Fibroblast of lung (primary cell): Measurements from ENCODE around the gene USH1C. TPM values are rescaled to one million over a fixed set of nuclear protein-coding genes. Genes with fewer than 3 reads are reported as not detected.

Experiments
- DNase-seq, 2 donors: peaks; one replicate each; pipeline versions ENCODE4 v3.0.0 to v3.0.0-alpha.2; 2010; ENCODE audit warnings: low read depth in 2 of 2
- H2AFZ ChIP-seq: 2 replicates; pipeline ENCODE4 v1.5.1; 2012; ENCODE audit warnings: low read length, control low read depth, inconsistent platforms
- H3K27ac ChIP-seq: 2 replicates; pipeline ENCODE4 v1.5.1; 2011; ENCODE audit warnings: low read length, control low read depth; ENCODE audit not compliant: insufficient read depth
- H3K27me3 ChIP-seq: 2 replicates; pipeline ENCODE4 v1.5.1; 2011; ENCODE audit warnings: mild to moderate bottlenecking, low read length; ENCODE audit not compliant: control insufficient read depth, insufficient read depth
- H3K36me3 ChIP-seq: 2 replicates; pipeline ENCODE4 v1.5.1; 2011; ENCODE audit warnings: low read length; ENCODE audit not compliant: control insufficient read depth, insufficient read depth
- H3K4me1 ChIP-seq: 2 replicates; pipeline ENCODE4 v1.5.1; 2011; ENCODE audit warnings: low read length; ENCODE audit not compliant: control insufficient read depth, insufficient read depth; ENCODE audit errors: extremely low read depth
- H3K4me2 ChIP-seq: 2 replicates; pipeline ENCODE4 v1.5.1; 2011; ENCODE audit warnings: low read length, control low read depth; ENCODE audit not compliant: insufficient read depth; ENCODE audit errors: extremely low read depth
- H3K4me3 ChIP-seq, 4 experiments: fragments of 200-600 bp in 1 of 4; sonication (generic) in 1 of 4; replicated peaks in 1 of 4; 2 replicates each; pipeline ENCODE4 v1.5.1; 2011 to 2016; ENCODE audit warnings: low read length in 4 of 4, low read depth in 3 of 4, mild to moderate bottlenecking in 3 of 4, control low read depth in 2 of 4, inconsistent platforms in 1 of 4, mixed read lengths in 1 of 4; ENCODE audit not compliant: insufficient read depth in 1 of 4; ENCODE audit errors: control extremely low read depth in 1 of 4
- H3K79me2 ChIP-seq: 2 replicates; pipeline ENCODE4 v1.5.1; 2012; ENCODE audit warnings: mild to moderate bottlenecking, low read length, inconsistent platforms; ENCODE audit not compliant: control insufficient read depth, insufficient read depth
- H3K9ac ChIP-seq: 2 replicates; pipeline ENCODE4 v1.5.1; 2011; ENCODE audit warnings: mild to moderate bottlenecking, low read length, control low read depth; ENCODE audit not compliant: insufficient read depth
- H3K9me3 ChIP-seq: 2 replicates; pipeline ENCODE4 v1.5.1; 2012; ENCODE audit warnings: low read depth, low read length; ENCODE audit not compliant: control insufficient read depth, insufficient read depth
- H4K20me1 ChIP-seq: 2 replicates; pipeline ENCODE4 v1.5.1; 2011; ENCODE audit warnings: low read length; ENCODE audit not compliant: control insufficient read depth, insufficient read depth; ENCODE audit errors: extremely low read depth
- EZH2 ChIP-seq: IDR thresholded peaks from 2 replicates; pipeline ENCODE4 v1.5.1; 2012; ENCODE audit warnings: low read length, control low read depth, mild to moderate bottlenecking; ENCODE audit errors: missing control alignments
- polyA plus RNA-seq, 2 donors: library from polyadenylated mRNA; depleted of rRNA in 1 of 2; stranded (reverse) in 1 of 2; unstranded in 1 of 2; fragments of >200 nt; gene quantifications; 2 replicates each; pipeline ENCODE4 v1.2.1, GENCODE V29; 2011 to 2012; ENCODE audit warnings: missing spikeins in 1 of 2
- total RNA-seq: library from RNA; depleted of rRNA; stranded (reverse); fragments of >200 nt; gene quantifications from 2 replicates; pipeline ENCODE4 v1.2.1, GENCODE V29; 2014
- TF ChIP-seq, protein P1 (sequence below), 2 donors: IDR thresholded peaks in 1 of 2; conservative IDR thresholded peaks in 1 of 2; 1 replicate in 1 of 2; 2 replicates in 1 of 2; pipeline ENCODE4 v1.5.1; 2011 to 2012; ENCODE audit warnings: low read length in 2 of 2, control low read depth in 1 of 2, inconsistent platforms in 1 of 2, low read depth in 1 of 2, mild to moderate bottlenecking in 1 of 2

USH1C gene
- total and polyA plus RNA-seq, 2 donors (not counting 1 experiment from before 2014, with no cell fraction given): not detected

DNA sequence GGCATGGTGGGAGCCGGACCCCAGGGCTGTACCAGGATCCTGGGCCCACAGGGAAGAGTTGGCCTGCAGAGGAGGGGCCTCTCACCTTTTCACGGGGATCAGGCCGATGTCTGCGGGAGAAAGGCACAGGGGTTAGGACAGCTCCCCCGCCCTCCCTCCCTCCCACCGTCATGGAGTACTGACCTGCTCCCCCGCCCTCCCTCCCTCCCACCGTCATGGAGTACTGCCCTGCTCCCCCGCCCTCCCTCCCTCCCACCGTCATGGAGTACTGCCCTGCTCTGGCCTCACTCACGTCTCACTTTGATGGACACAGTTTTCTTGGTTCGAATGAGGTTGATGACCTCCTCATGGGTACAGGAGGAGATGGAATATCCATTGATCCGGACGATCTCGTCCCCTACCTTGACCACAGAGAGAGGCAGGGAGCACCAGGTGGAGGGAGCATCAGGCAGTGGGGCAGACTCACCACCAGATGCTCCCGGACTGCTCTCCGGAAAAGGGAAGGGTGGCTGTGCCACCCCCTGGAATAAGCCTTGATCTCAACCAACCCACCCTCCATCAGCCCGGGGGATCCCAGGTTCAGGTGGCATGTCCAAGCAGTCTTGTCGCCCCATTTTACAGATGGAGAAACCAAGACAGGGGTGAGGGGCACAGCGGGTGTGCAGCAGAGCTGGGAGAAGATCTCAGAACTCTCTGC lies 17.1 kb downstream of the USH1C start:
- H3K4me3 ChIP-seq: no peak overlapping the region
- no peaks in the 10 kb centered on the region for H3K36me3 ChIP-seq
- H2AFZ ChIP-seq: no peak overlapping the region
- H3K79me2 ChIP-seq: no peaks in the 10 kb centered on the region
- no peak overlapping the region for H3K9ac ChIP-seq
- no peak overlapping the region for H3K4me2 ChIP-seq
- no peak for TF ChIP-seq EZH2
- TF ChIP-seq, protein P1, sequence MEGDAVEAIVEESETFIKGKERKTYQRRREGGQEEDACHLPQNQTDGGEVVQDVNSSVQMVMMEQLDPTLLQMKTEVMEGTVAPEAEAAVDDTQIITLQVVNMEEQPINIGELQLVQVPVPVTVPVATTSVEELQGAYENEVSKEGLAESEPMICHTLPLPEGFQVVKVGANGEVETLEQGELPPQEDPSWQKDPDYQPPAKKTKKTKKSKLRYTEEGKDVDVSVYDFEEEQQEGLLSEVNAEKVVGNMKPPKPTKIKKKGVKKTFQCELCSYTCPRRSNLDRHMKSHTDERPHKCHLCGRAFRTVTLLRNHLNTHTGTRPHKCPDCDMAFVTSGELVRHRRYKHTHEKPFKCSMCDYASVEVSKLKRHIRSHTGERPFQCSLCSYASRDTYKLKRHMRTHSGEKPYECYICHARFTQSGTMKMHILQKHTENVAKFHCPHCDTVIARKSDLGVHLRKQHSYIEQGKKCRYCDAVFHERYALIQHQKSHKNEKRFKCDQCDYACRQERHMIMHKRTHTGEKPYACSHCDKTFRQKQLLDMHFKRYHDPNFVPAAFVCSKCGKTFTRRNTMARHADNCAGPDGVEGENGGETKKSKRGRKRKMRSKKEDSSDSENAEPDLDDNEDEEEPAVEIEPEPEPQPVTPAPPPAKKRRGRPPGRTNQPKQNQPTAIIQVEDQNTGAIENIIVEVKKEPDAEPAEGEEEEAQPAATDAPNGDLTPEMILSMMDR (conservative IDR thresholded peaks at IDR 0.05 in 1 of 2, IDR thresholded peaks at IDR 0.05 in 1 of 2; ENCODE audit: low read depth in 1 of 2, low read length in 2 of 2): no peak
- H4K20me1 ChIP-seq: no peaks in the 10 kb centered on the region
- H3K27me3 ChIP-seq: no peaks in the 10 kb centered on the region
- DNase-seq: no peak
- H3K9me3 ChIP-seq: no peaks in the 10 kb centered on the region
- no peaks in the 10 kb centered on the region for H3K4me1 ChIP-seq
- no peak overlapping the region for H3K27ac ChIP-seq

DNA sequence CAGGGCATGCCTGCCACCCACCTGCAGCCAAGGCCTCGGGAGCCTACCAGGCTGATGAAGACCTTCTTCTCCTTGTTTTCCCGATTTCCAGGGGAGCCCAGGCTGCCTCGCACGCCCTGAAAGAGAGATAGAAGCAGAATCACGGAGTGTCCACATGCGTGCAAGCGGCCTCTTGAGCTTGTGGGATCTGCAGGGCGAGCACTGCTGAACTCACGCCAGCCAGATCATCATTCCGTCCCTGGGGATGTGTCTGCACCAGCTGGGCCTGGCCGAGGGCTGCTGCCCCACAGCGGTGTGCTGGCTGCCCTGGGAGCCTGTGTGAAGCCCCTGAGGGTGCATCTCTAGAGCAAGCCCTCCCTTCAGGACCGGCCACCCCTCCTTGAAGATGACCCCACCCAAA lies 17.9 kb downstream of the USH1C start:
- H2AFZ ChIP-seq: no peak overlapping the region
- no peaks in the 10 kb centered on the region for H3K4me1 ChIP-seq
- H3K27ac ChIP-seq: no peak overlapping the region
- no peaks in the 10 kb centered on the region for H3K27me3 ChIP-seq
- no peaks in the 10 kb centered on the region for H3K79me2 ChIP-seq
- H3K9me3 ChIP-seq: no peaks in the 10 kb centered on the region
- no peak for TF ChIP-seq EZH2
- H3K9ac ChIP-seq: no peak overlapping the region
- no peaks in the 10 kb centered on the region for H3K36me3 ChIP-seq
- DNase-seq: no peak
- no peak overlapping the region for H3K4me3 ChIP-seq
- H3K4me2 ChIP-seq: no peak overlapping the region
- H4K20me1 ChIP-seq: no peaks in the 10 kb centered on the region

DNA sequence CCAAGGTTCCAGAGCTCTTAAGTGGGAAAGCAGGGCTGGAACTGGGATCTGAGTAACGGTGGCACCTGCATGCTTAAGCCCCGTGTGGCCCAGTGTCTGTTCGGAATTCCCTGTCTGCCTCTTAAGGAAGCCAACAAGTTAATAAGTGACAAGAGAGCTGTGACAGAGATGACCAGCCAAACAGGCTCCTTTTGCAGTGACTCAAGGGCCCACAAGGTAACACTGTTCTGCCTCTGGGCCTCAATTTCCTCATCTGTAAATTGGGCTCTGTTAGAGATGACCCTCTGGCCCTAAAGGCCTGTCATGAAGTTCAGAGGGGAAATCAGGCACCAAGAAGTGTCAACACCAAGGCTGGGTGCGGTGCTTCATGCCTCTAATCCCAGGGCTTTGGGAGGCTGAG lies 18.6 kb downstream of the USH1C start:
- Histone ChIP-seq H3K4me2 (no peak overlapping the region), H3K4me1 (no peaks in the 10 kb centered on the region), H3K27me3 (no peaks in the 10 kb centered on the region), H3K4me3 (no peak overlapping the region), H3K36me3 (no peaks in the 10 kb centered on the region), H2AFZ (no peak overlapping the region), H3K9me3 (no peaks in the 10 kb centered on the region), H3K27ac (no peak overlapping the region), H3K9ac (no peak overlapping the region), H3K79me2 (no peaks in the 10 kb centered on the region), H4K20me1 (no peaks in the 10 kb centered on the region)
- no peak for DNase-seq
- TF ChIP-seq, protein P1 (conservative IDR thresholded peaks at IDR 0.05 in 1 of 2, IDR thresholded peaks at IDR 0.05 in 1 of 2; ENCODE audit: low read depth in 1 of 2, low read length in 2 of 2): no peak
- TF ChIP-seq EZH2: no peak
